Endothelial cell (in vitro differentiated cells): ENCODE measurements around the gene L1CAM. TPM values are rescaled to one million over a fixed set of nuclear protein-coding genes. Genes with fewer than 3 reads are reported as not detected.

ENCODE experiments used
- DNase-seq: peaks from one replicate; pipeline ENCODE4 v3.0.0; 2021; ENCODE audit warnings: low spot score
- H3K27ac Mint-ChIP-seq: one replicate; pipeline ENCODE4 v1.8.0; 2021; ENCODE audit warnings: mixed read lengths, inconsistent platforms; ENCODE audit not compliant: unreplicated experiment
- H3K27me3 Mint-ChIP-seq: one replicate; pipeline ENCODE4 v1.8.0; 2021; ENCODE audit warnings: mild to moderate bottlenecking, moderate library complexity, mixed read lengths, inconsistent platforms; ENCODE audit not compliant: unreplicated experiment
- H3K36me3 Mint-ChIP-seq: one replicate; pipeline ENCODE4 v1.8.0; 2021; ENCODE audit warnings: mild to moderate bottlenecking, low read depth, mixed read lengths, inconsistent platforms; ENCODE audit not compliant: unreplicated experiment
- H3K4me1 Mint-ChIP-seq: one replicate; pipeline ENCODE4 v1.8.0; 2021; ENCODE audit warnings: mild to moderate bottlenecking, mixed read lengths, inconsistent platforms; ENCODE audit not compliant: unreplicated experiment
- H3K4me3 Mint-ChIP-seq: one replicate; pipeline ENCODE4 v1.8.0; 2021; ENCODE audit warnings: mild to moderate bottlenecking, mixed read lengths, inconsistent platforms; ENCODE audit not compliant: unreplicated experiment
- H3K9me3 Mint-ChIP-seq: one replicate; pipeline ENCODE4 v1.8.0; 2021; ENCODE audit warnings: mixed read lengths, inconsistent platforms; ENCODE audit not compliant: unreplicated experiment
- total RNA-seq: library from RNA; stranded (reverse); fragmentation: NEBNext Ultra II Directional; extraction: Animal tissue kit (Norgen Biotek cat#: 25700); gene quantifications from one replicate; pipeline ENCODE4 v1.2.1, GENCODE V29; 2021; ENCODE audit not compliant: unreplicated experiment
- TF ChIP-seq, protein P1 (sequence below): fragments of 200-600 bp; sonication (generic); IDR thresholded peaks from one replicate; pipeline ENCODE4 v1.5.0; 2021; ENCODE audit warnings: antibody characterized with exemption; ENCODE audit not compliant: unreplicated experiment

Gene L1CAM
- total RNA-seq, 1 donor from 2014 or later, result 0.31 TPM

DNA sequence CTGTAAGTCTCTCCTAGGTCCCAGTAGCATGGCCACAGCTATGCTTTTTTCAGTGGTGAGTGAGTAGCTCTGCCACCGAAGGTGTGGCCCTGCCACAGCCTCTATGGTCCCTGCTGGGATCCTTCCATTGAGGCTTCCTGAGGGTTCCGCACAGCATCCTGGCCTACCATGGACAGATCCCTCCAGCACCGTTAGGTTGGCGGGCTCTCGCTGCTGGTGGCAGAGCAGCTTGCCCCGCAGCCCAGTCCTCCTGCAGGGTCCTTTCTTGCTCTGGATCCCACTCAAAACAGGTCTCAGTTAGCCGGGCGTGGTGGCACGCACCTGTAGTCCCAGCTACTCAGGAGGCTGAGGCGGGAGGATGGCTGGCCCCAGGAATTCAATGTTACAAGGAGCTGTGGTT lies 53.2 kb downstream of the L1CAM start:
- no peak overlapping the region for H3K4me3 Mint-ChIP-seq
- no peak overlapping the region for H3K27ac Mint-ChIP-seq
- TF ChIP-seq, protein P1, sequence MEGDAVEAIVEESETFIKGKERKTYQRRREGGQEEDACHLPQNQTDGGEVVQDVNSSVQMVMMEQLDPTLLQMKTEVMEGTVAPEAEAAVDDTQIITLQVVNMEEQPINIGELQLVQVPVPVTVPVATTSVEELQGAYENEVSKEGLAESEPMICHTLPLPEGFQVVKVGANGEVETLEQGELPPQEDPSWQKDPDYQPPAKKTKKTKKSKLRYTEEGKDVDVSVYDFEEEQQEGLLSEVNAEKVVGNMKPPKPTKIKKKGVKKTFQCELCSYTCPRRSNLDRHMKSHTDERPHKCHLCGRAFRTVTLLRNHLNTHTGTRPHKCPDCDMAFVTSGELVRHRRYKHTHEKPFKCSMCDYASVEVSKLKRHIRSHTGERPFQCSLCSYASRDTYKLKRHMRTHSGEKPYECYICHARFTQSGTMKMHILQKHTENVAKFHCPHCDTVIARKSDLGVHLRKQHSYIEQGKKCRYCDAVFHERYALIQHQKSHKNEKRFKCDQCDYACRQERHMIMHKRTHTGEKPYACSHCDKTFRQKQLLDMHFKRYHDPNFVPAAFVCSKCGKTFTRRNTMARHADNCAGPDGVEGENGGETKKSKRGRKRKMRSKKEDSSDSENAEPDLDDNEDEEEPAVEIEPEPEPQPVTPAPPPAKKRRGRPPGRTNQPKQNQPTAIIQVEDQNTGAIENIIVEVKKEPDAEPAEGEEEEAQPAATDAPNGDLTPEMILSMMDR, result no peak
- no peaks in the 10 kb centered on the region for H3K36me3 Mint-ChIP-seq
- peaks cover 3% of the 10 kb centered on the region for H3K27me3 Mint-ChIP-seq
- H3K4me1 Mint-ChIP-seq, result no peaks in the 10 kb centered on the region
- DNase-seq, result no peak
- H3K9me3 Mint-ChIP-seq, result no peaks in the 10 kb centered on the region

DNA sequence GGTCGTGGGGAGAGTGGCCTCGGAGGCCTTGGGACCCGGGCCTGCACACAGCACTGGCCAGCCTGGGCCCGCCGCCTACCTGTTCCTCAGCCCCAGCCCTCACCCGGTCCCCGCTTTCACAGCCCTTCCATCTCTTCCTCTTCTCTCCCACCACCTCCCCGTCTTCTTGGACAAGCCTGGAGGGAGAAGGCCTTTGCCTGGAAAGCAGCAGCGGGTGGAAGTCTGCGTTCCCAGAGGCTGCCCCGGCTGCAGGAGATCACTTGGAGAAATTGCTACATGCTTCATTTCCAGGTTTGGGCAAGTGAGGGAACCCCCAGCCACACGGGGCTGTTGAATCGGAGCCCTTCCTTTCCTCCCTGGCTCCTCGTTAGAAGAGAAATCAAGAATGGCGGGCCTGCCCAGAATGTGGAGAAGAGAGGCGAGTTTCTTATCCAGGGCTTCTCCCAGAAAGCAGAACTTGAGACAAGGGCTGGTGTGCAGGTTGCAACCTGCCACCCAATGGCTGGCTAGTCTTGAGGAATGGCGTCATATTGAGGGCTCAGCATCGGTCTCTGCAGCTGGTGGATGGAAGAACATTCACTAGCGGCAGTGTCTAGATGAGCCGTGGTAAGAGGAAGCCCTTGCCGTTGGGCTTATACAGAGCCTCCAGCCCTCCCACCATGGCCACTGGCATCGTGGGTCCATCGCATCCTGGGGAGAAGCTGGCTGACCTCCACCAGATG lies 54.4 kb downstream of the L1CAM start:
- no peak overlapping the region for H3K27ac Mint-ChIP-seq
- TF ChIP-seq, protein P1, result no peak
- H3K36me3 Mint-ChIP-seq, result no peaks in the 10 kb centered on the region
- H3K4me3 Mint-ChIP-seq, result no peak overlapping the region
- DNase-seq, result no peak
- H3K9me3 Mint-ChIP-seq, result no peaks in the 10 kb centered on the region
- peaks cover 7% of the 10 kb centered on the region for H3K27me3 Mint-ChIP-seq
- H3K4me1 Mint-ChIP-seq, result peaks cover 2% of the 10 kb centered on the region

DNA sequence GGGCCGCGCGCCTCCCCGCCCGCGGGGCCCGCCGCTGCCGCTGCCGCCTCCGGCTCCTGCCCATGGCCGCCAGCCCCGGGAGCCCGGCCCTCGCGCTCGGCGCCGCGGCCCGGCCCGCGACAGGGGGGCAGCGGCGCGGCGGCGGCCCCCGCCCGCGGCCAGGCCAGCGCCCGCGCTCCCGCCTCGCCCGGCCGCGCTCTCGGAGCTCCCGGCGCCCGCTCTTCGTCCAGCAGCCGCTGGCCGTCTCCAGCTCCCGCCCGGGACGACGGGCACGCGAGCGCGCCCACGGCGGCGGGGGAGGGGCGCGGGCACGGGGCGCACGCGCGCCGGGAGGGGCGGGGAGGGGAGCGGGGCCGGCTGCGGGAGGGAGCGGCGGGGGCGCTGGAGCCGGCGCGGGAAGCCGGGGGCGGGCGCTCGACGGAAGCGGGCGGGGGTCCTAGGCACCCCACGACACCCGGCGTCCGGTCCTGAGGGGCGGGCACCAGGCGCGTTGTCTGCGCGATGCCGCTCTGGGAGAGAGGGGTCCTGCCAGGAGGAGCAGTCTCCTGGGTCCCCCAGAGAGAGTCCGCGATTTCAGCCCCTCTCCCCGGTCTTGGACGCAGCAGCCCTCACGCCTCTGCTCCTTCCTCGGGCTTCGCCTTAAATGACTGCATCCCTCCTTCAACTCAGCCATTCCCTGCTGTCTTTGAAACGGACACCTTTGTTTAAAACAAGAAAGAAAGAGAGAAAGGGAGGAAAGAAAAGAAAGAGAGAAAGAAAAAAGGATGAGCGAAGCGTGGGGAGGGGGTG lies 55.1 kb downstream of the L1CAM start:
- no peak overlapping the region for H3K4me3 Mint-ChIP-seq
- H3K4me1 Mint-ChIP-seq, result peaks cover 2% of the 10 kb centered on the region
- H3K27ac Mint-ChIP-seq, result no peak overlapping the region
- H3K27me3 Mint-ChIP-seq, result peaks cover 7% of the 10 kb centered on the region
- TF ChIP-seq, protein P1, result no peak
- H3K36me3 Mint-ChIP-seq, result no peaks in the 10 kb centered on the region
- DNase-seq, result no peak
- H3K9me3 Mint-ChIP-seq, result no peaks in the 10 kb centered on the region

DNA sequence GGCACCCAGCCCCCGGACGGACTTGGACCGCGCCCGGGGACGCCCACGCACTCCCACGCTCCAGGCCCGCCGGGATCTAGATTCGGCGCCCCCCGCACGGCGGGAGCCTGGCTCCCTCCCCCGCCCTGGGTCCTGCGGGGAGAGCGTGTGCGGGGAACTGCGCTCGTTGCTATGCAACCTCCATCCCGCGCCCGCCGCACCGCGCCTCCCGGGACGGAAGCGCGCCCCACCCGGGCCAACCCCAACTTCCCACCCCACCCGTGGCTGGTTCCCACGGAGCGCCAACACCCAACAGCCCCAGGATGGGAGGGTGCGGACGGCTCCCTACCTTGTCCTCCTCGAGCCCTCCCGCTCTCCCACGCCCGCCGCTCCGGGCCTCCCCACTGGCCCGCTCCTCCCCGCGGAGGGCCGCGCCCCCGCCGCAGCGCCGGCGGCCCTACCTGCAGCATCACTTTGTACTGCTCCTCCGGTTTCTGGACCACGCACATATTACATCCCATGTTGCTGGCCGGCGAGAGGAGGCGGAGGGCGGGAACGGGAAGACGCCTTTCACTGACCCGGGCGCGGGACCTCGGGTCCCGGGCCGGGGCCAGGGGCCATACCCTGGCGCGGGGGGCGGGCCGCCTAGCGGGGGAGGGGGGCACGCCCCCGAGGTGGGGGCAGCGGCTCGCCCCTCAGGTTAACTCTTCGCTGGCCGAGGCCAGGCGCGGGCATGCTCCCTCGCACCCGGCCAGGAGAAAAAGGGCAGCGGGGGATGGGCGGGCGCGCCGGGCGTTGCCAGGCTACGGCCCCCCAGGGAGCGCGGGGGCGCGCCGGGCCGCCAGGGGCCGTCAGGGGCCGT lies 56.0 kb downstream of the L1CAM start, which contains the start of gene PDZD4:
PDZD4 (minus strand) TSS at position 746 of the 841 bp plus-strand sequence; CDS start at position 500, 246 bp downstream.
- no peak for DNase-seq
- no peaks in the 10 kb centered on the region for H3K36me3 Mint-ChIP-seq
- H3K4me3 Mint-ChIP-seq, result no peak within 1 kb of the TSS
- peaks cover 7% of the 10 kb centered on the region for H3K4me1 Mint-ChIP-seq
- H3K27ac Mint-ChIP-seq, result no peak within 1 kb of the TSS
- peaks cover 7% of the 10 kb centered on the region for H3K27me3 Mint-ChIP-seq
- TF ChIP-seq, protein P1, result no peak
- no peaks in the 10 kb centered on the region for H3K9me3 Mint-ChIP-seq
